MM.1S (cell line): ENCODE data around the gene NTRK3.
A peak's percentile ranks its signal among the peaks of the same experiment; 100 is the strongest.

Experiments
- DNase-seq: peaks from one replicate; pipeline ENCODE4 v3.0.0-alpha.2; 2015
- H2AFZ ChIP-seq: fragments of 300-600 bp; sonication (generic); 2 replicates; pipeline ENCODE4 v1.6.0; 2016; ENCODE audit warnings: antibody characterized with exemption, low read length
- H3F3A ChIP-seq: fragments of 300-600 bp; sonication (generic); 2 replicates; pipeline ENCODE4 v1.6.1; 2016; ENCODE audit warnings: mild to moderate bottlenecking, antibody characterized with exemption, low read length, moderate library complexity, mixed read lengths; ENCODE audit not compliant: insufficient read depth
- H3K27ac ChIP-seq: fragments of 300-600 bp; sonication (generic); 2 replicates; pipeline ENCODE4 v1.5.1; 2016; ENCODE audit warnings: mild to moderate bottlenecking, low read length
- H3K27me3 ChIP-seq: fragments of 300-600 bp; sonication (generic); replicated peaks from 2 replicates; pipeline ENCODE4 v1.6.0; 2016; ENCODE audit warnings: low read length; ENCODE audit not compliant: insufficient read depth
- H3K36me3 ChIP-seq: fragments of 300-600 bp; sonication (generic); replicated peaks from 2 replicates; pipeline ENCODE4 v1.6.1; 2016; ENCODE audit warnings: mild to moderate bottlenecking, low read length, mixed read lengths; ENCODE audit not compliant: insufficient read depth
- H3K4me1 ChIP-seq: fragments of 300-600 bp; sonication (generic); 2 replicates; pipeline ENCODE4 v1.6.1; 2016; ENCODE audit warnings: low read length, mixed read lengths
- H3K4me2 ChIP-seq: fragments of 300-600 bp; sonication (generic); 2 replicates; pipeline ENCODE4 v1.6.0; 2016; ENCODE audit warnings: low read depth, low read length
- H3K4me3 ChIP-seq: fragments of 300-600 bp; sonication (generic); 2 replicates; pipeline ENCODE4 v1.5.1; 2016; ENCODE audit warnings: low read length, mixed read lengths
- H3K79me2 ChIP-seq: fragments of 300-600 bp; sonication (generic); 2 replicates; pipeline ENCODE4 v1.6.1; 2016; ENCODE audit warnings: mixed run types, low read length, mixed read lengths
- H3K9ac ChIP-seq: fragments of 300-600 bp; sonication (generic); 2 replicates; pipeline ENCODE4 v1.6.1; 2016; ENCODE audit warnings: low read length, mixed read lengths
- H3K9me2 ChIP-seq: fragments of 300-600 bp; sonication (generic); replicated peaks from 2 replicates; pipeline ENCODE4 v1.6.1; 2016; ENCODE audit warnings: mild to moderate bottlenecking, low read length, mixed read lengths; ENCODE audit not compliant: insufficient read depth
- H3K9me3 ChIP-seq: fragments of 300-600 bp; sonication (generic); replicated peaks from 2 replicates; pipeline ENCODE4 v1.6.1; 2016; ENCODE audit warnings: mild to moderate bottlenecking, low read length, mixed read lengths; ENCODE audit not compliant: insufficient read depth
- H4K20me1 ChIP-seq: fragments of 300-600 bp; sonication (generic); 2 replicates; pipeline ENCODE4 v1.6.1; 2016; ENCODE audit warnings: mild to moderate bottlenecking, low read length, moderate library complexity, mixed read lengths; ENCODE audit not compliant: insufficient read depth
- CTCF ChIP-seq: fragments of 300-600 bp; sonication (generic); IDR thresholded peaks from 2 replicates; pipeline ENCODE4 v1.5.1; 2016; ENCODE audit warnings: antibody characterized with exemption, low read length, mixed read lengths
- EZH2 ChIP-seq: fragments of 300-600 bp; sonication (generic); optimal IDR thresholded peaks from 2 replicates; pipeline ENCODE3; 2017; ENCODE audit warnings: low read depth, mild to moderate bottlenecking, antibody characterized with exemption, low read length, mixed read lengths
- EZH2phosphoT487 ChIP-seq: fragments of 300-600 bp; sonication (generic); IDR thresholded peaks from 2 replicates; pipeline ENCODE4 v1.6.1; 2018; ENCODE audit warnings: antibody characterized with exemption, low read length

Gene NTRK3

GRCh38 chr15:88258093-88258641 is 1.6 kb upstream of the NTRK3 start:
- H4K20me1 ChIP-seq, result no peaks in the 10 kb centered on the region
- H3K27me3 ChIP-seq, result peaks cover 7% of the 10 kb centered on the region
- H3F3A ChIP-seq, result peaks cover 3% of the 10 kb centered on the region; the same call in 1 of the 2 replicates
- TF ChIP-seq EZH2 (no peak), CTCF (peak; percentile 52), EZH2phosphoT487 (no peak)
- H3K4me3 ChIP-seq, result peak overlapping the region; percentile 69; the same call in 1 of the 2 replicates
- peak; percentile 36 for DNase-seq
- peak overlapping the region; percentile 50; the same call in 1 of the 2 replicates for H3K9ac ChIP-seq
- no peaks in the 10 kb centered on the region for H3K9me3 ChIP-seq
- H3K4me2 ChIP-seq, result peak overlapping the region; percentile 85; the same call in 1 of the 2 replicates
- no peaks in the 10 kb centered on the region for H3K36me3 ChIP-seq
- H3K9me2 ChIP-seq, result no peaks in the 10 kb centered on the region
- peak overlapping the region; percentile 55; the same call in 1 of the 2 replicates for H3K27ac ChIP-seq
- peak overlapping the region; percentile 59; the same call in 1 of the 2 replicates for H2AFZ ChIP-seq
- H3K4me1 ChIP-seq, result 0 out of 2 replicates have a peak, but pooled peaks cover 4% of the 10 kb centered on the region
- H3K79me2 ChIP-seq, result no peaks in the 10 kb centered on the region

GRCh38 chr15:88257311-88258092 is 963 bp upstream of the NTRK3 start:
- Histone ChIP-seq H3K36me3 (no peaks in the 10 kb centered on the region), H3K27me3 (peaks cover 7% of the 10 kb centered on the region), H3K9me2 (no peaks in the 10 kb centered on the region), H3K9me3 (no peaks in the 10 kb centered on the region), H3F3A (peaks cover 3% of the 10 kb centered on the region; the same call in 1 of the 2 replicates), H2AFZ (peak overlapping the region; percentile 59), H3K79me2 (no peaks in the 10 kb centered on the region), H4K20me1 (no peaks in the 10 kb centered on the region), H3K4me1 (0 out of 2 replicates have a peak, but pooled peaks cover 4% of the 10 kb centered on the region), H3K4me3 (peak overlapping the region; percentile 69), H3K9ac (peak overlapping the region; percentile 50), H3K4me2 (peak overlapping the region; percentile 85), H3K27ac (peak overlapping the region; percentile 55; the same call in 1 of the 2 replicates)
- peak; percentile 58 for DNase-seq
- TF ChIP-seq CTCF (no peak), EZH2 (no peak), EZH2phosphoT487 (no peak)

GRCh38 chr15:88255484-88256278 is 858 bp downstream of the NTRK3 start:
- H3K4me2 ChIP-seq, result peak overlapping the region; percentile 99
- TF ChIP-seq EZH2phosphoT487 (no peak), EZH2 (no peak), CTCF (no peak)
- H2AFZ ChIP-seq, result peak overlapping the region; percentile 52
- H3K27me3 ChIP-seq, result peaks cover 7% of the 10 kb centered on the region
- no peak overlapping the region for H3K27ac ChIP-seq
- peaks cover 3% of the 10 kb centered on the region; the same call in 1 of the 2 replicates for H3F3A ChIP-seq
- H3K79me2 ChIP-seq, result no peaks in the 10 kb centered on the region
- no peaks in the 10 kb centered on the region for H3K9me2 ChIP-seq
- 0 out of 2 replicates have a peak, but pooled peaks cover 4% of the 10 kb centered on the region for H3K4me1 ChIP-seq
- peak; percentile 50 for DNase-seq
- H3K36me3 ChIP-seq, result no peaks in the 10 kb centered on the region
- no peak overlapping the region; the same call in 1 of the 2 replicates for H3K9ac ChIP-seq
- no peaks in the 10 kb centered on the region for H3K9me3 ChIP-seq
- no peaks in the 10 kb centered on the region for H4K20me1 ChIP-seq
- peak overlapping the region; percentile 69 for H3K4me3 ChIP-seq
